Upper lobe of right lung (tissue), 1 donor: Measurements from ENCODE around the gene STX10. TPM values are rescaled to one million over a fixed set of nuclear protein-coding genes. Genes with fewer than 3 reads are reported as not detected.
"Not testable (repeated sequence)": the region's sequence is repeated elsewhere in the genome, so short reads cannot be mapped to it uniquely, and the experiment has no call there.

Source experiments
- ATAC-seq: fragments of 200-7000 bp; cut with Tn5 transposase; one replicate; pipeline ENCODE4 v1.9.1; 2020; ENCODE audit warnings: mild to moderate bottlenecking, moderate library complexity
- DNase-seq: peaks from one replicate; pipeline ENCODE4 v3.0.0-alpha.2; 2020
- H3K27ac ChIP-seq: fragments of 200-600 bp; one replicate; pipeline ENCODE4 v1.8.0; 2022
- H3K27me3 ChIP-seq: fragments of 200-600 bp; one replicate; pipeline ENCODE4 v1.8.0; 2022; ENCODE audit warnings: mild to moderate bottlenecking
- H3K36me3 ChIP-seq: fragments of 200-600 bp; one replicate; pipeline ENCODE4 v1.8.0; 2022
- H3K4me1 ChIP-seq: fragments of 200-600 bp; one replicate; pipeline ENCODE4 v1.8.0; 2022
- H3K4me3 ChIP-seq: fragments of 200-600 bp; one replicate; pipeline ENCODE4 v1.8.0; 2022; ENCODE audit warnings: mild to moderate bottlenecking
- H3K9me3 ChIP-seq: fragments of 200-600 bp; one replicate; pipeline ENCODE4 v1.8.0; 2022
- CTCF ChIP-seq: fragments of 200-600 bp; IDR thresholded peaks from one replicate; pipeline ENCODE4 v1.8.0; 2022; ENCODE audit warnings: antibody characterized with exemption
- intact Hi-C: fragments of 100-400 bp; cut with DNase I; formaldehyde crosslinking; loops from one replicate; pipeline ENCODE4 v1.11.0; 2022
- total RNA-seq: library from RNA; stranded (reverse); fragmentation: NEBNext Ultra II Directional; extraction: Animal tissue kit (Norgen Biotek cat#: 25700); gene quantifications from one replicate; pipeline ENCODE4 v1.2.1, GENCODE V29; 2021
- donor health status: DM: no; HTN: yes; CAD: no; lungs with severe emphysema.

STX10 gene
- total RNA-seq, 1 donor from 2014 or later: 65.4 TPM

DNA sequence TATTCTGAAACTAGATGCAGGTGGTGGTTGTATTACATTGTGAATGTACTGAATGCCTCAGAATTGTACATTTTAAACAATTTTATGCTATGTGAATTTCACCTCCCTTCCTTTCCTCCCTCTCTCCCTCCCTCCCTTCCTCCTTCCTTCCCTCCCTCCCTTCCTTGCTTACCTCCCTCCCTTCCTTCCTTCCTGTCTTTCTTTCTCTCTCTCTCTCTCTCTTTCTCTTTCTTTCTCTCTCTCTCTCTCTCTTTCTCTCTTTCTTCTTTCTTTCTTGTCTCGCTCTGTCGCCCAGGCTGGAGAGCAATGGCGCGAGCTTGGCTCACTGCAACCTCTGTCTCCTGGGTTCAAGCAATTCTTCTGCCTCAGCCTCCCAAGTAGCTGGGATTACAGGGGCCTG is 37.2 kb upstream of the STX10 start:
- Histone ChIP-seq H3K27ac (no peak overlapping the region), H3K36me3 (no peaks in the 10 kb centered on the region), H3K4me1 (no peaks in the 10 kb centered on the region), H3K9me3 (no peaks in the 10 kb centered on the region), H3K27me3 (no peaks in the 10 kb centered on the region), H3K4me3 (no peak overlapping the region)
- ATAC-seq: no peak
- no peak for TF ChIP-seq CTCF
- no peak for DNase-seq
- intact Hi-C loops: no loop called here

- H3K9me3 ChIP-seq, H3K27ac ChIP-seq, H3K4me3 ChIP-seq, ATAC-seq, H3K36me3 ChIP-seq, H3K27me3 ChIP-seq, H3K4me1 ChIP-seq, intact Hi-C loops, DNase-seq: not testable (repeated sequence)
These were observed 36.5 kb upstream of the STX10 start for GRCh38 chr19:13186688-13187087.

- H3K4me1 ChIP-seq: peaks cover 11% of the 10 kb centered on the region
- H3K27me3 ChIP-seq, H3K36me3 ChIP-seq, H3K27ac ChIP-seq, H3K9me3 ChIP-seq, ATAC-seq, intact Hi-C loops, DNase-seq, H3K4me3 ChIP-seq: not testable (repeated sequence)
These were observed 35.8 kb upstream of the STX10 start for GRCh38 chr19:13185763-13186657.

DNA sequence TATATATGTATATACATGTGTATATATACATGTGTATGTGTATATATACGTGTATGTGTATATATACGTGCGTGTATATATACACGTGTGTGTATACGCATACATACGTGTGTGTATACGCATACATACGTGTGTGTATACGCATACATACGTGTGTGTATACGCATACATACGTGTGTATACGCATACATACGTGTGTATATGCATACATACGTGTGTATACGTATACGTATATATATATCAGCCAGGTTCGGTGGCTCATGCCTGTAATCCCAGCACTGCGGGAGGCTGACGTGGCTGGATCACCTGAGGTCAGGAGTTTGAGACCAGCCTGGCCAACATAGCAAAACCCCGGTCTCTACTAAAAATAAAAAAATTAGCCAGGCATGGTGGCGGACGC is 34.8 kb upstream of the STX10 start:
- H3K9me3 ChIP-seq, H3K27me3 ChIP-seq, H3K36me3 ChIP-seq, H3K27ac ChIP-seq, DNase-seq, ATAC-seq, H3K4me3 ChIP-seq, intact Hi-C loops: not testable (repeated sequence)
- H3K4me1 ChIP-seq: peaks cover 11% of the 10 kb centered on the region

DNA sequence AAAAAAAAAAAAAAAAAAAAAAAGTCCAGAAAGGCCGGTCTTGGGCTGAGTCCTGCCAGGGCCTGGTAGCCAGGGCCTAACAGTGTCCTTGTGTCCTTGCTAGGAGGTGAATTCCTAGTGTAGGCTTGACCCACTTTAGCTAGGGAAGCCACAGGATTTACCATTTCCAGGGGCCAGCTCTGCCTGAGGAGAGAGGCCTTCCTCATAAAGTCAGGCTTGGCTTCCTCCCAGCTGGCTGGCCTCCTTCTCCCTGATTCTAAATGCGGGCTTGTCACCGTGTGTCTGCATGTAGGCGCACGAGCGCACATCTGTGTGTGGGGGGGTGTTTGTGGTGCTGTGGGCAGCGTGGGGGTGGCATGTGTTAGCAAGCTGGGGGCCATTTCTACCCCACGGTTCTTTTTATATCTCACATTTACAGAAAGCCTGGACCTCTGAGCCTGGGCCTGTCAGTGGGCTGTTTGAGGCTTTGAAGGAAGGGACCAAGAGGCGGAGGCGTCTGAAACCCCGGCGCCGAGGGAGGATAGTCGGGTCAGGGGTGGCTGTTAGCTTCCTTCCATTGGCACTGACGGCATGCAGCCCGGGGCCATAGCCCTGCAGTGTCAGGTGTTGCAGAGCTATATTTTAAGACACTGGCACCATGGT is 31.7 kb upstream of the STX10 start:
- DNase-seq (peak; percentile 67), ATAC-seq (peak; percentile 68)
- H3K36me3 ChIP-seq: no peaks in the 10 kb centered on the region
- TF ChIP-seq CTCF: no peak
- no peaks in the 10 kb centered on the region for H3K9me3 ChIP-seq
- no peaks in the 10 kb centered on the region for H3K27me3 ChIP-seq
- H3K27ac ChIP-seq: peak overlapping the region; percentile 49
- H3K4me1 ChIP-seq: peaks cover 11% of the 10 kb centered on the region
- intact Hi-C loops: no loop called here
- no peak overlapping the region for H3K4me3 ChIP-seq

DNA sequence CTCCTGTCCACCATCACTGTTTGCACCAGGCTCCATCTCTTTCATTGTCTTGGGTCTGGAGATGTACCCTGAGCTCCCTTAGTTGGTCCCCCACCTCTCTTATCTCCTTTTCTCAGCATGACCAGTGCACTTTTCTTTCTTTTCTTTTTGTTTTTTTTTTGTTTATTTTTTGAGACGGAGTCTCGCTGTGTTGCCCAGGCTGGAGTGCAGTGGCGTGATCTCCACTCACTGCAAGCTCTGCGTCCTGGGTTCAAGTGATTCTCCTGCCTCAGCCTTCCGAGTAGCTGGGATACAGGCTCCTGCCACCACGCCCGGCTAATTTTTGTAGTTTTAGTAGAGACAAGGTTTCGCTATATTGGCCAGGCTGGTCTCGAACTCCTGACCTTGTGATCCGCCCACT is 28.1 kb upstream of the STX10 start:
- ATAC-seq, H3K4me3 ChIP-seq, H3K27ac ChIP-seq, H3K9me3 ChIP-seq, intact Hi-C loops, H3K36me3 ChIP-seq, H3K27me3 ChIP-seq, DNase-seq: not testable (repeated sequence)
- H3K4me1 ChIP-seq: peaks cover 11% of the 10 kb centered on the region

DNA sequence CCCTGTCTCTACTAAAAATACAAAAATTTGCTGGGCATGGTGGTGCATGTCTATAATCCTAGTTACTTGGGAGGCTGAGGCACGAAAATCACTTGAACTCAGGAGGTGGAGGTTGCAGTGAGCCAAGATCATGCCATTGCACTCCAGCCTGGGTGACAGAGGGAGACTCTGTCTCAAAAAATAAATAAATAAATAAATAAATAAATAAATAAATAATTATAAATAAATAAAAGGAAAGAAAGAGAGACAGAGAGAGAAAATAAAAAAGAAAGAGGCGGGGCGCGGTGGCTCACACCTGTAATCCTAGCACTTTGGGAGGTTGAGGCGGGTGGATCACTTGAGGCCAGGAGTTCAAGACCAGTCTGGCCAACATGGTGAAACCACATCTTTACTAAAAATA is 27.4 kb upstream of the STX10 start:
- H3K9me3 ChIP-seq, H3K36me3 ChIP-seq, H3K4me3 ChIP-seq, ATAC-seq, H3K27ac ChIP-seq, H3K27me3 ChIP-seq, intact Hi-C loops, DNase-seq: not testable (repeated sequence)
- H3K4me1 ChIP-seq: peaks cover 18% of the 10 kb centered on the region

DNA sequence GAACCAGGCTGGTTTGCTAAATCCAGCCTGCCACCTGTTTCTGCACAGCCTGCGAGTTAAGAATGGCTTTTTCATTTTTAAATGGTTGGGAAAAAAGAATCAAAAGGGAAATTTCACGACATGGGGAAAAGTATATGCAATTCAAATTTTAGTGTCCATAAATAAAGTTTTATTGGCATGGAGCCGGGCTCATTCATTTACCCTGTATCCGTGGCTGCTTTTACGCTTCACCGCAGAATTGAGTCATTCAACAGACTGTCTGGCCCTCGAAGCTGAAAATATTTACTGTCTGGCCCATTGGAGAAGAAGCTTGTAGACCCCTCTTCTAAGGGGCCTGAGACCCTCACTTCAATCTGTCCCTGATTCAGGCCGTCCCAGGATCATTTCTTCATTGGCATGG is 26.2 kb upstream of the STX10 start:
- ATAC-seq (no peak), DNase-seq (no peak)
- intact Hi-C loops: no loop called here
- no peaks in the 10 kb centered on the region for H3K27me3 ChIP-seq
- peaks cover 20% of the 10 kb centered on the region for H3K4me1 ChIP-seq
- H3K27ac ChIP-seq: no peak overlapping the region
- H3K9me3 ChIP-seq: no peaks in the 10 kb centered on the region
- no peak overlapping the region for H3K4me3 ChIP-seq
- H3K36me3 ChIP-seq: no peaks in the 10 kb centered on the region
- TF ChIP-seq CTCF: no peak
